Limb (tissue), 2 donors: Measurements from ENCODE around the gene PSAPL1.

Source experiments
- DNase-seq, 2 donors: peaks; one replicate each; pipeline ENCODE4 v3.0.0-alpha.2; 2016; ENCODE audit errors: extremely low spot score in 2 of 2

Gene PSAPL1

DNA sequence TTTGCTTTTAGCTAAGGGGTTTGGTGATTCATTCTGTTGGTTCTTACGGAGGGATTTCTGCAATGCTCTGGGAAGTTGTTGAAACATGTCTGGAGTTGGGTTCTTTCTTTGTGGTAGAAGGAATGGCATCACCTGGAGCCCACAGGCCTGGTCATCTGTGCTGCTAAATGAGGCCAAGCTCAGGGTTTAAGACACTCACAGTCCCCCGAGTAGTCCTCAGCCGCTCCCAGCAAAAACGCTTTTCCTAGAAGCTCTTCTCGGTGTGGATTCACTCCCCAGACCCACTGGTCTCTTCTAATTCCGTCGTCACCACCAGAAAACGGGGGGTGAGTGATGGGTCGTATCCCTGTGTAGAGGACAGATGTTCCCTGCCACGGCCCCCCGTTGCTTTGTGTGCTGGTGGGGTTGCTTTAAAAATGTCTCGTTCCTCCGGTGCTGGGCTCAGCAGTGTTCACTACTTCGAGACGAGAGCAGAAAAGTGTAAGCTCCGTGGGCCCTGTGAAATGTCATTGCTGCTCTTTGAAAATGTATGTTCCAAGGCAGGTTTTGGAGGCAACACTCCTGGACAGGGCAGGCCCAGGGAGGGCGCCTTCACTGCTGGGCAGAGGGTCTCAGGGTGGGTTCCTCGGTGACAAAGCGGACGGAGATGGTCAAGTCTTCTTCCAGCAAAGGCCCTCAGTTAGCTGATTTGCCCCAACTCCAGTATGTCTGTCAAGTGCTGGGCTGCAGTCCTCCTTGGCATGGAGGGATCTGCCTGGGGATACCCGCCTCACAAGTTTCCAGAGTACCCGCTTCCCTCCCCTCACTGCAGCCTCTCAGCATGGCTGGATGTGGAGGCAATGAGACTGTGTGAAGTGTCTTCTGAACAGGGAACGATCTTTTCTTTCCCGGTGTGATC is 37.3 kb downstream of the PSAPL1 start:
- peak in 1 of 2 donors; percentile 31 for DNase-seq

DNA sequence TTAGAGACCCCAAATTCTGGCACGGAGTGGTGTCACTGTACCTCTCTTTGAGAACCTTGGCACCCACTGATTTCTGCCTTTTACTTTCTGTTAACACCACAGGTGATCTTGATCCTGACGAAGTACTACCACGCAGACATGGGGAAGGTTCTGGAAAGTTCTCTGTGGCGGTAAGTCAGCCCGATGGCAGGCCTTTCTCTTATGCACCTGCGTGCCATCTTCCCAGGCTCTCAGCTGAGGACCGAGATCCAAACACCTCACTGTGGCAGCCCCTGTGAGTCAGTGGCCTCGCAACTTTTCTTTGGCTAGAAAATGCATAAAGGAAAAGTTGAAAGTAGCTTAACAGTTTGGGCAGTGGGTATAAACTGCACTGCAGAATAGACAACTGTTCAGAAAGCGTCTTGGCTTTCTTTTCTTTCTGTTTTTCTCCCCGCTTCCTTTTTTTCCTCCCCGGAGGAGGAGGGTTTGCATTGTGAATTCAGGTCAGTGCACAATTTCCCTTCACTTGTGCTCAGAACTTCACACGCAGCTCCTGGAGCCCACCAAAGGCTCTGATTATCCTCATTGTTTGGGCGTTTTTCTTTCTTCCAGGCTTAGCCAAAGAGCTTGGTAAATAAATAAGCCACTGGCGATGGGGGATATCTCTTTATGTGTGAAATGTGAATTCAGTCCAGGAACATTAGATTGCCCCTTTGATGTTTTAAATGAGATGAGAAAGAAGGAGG is 38.4 kb downstream of the PSAPL1 start:
- DNase-seq: no peak

GRCh38 chr4:7395645-7396044 is 39.1 kb downstream of the PSAPL1 start:
- DNase-seq: peak in 1 of 2 donors; percentile 31

DNA sequence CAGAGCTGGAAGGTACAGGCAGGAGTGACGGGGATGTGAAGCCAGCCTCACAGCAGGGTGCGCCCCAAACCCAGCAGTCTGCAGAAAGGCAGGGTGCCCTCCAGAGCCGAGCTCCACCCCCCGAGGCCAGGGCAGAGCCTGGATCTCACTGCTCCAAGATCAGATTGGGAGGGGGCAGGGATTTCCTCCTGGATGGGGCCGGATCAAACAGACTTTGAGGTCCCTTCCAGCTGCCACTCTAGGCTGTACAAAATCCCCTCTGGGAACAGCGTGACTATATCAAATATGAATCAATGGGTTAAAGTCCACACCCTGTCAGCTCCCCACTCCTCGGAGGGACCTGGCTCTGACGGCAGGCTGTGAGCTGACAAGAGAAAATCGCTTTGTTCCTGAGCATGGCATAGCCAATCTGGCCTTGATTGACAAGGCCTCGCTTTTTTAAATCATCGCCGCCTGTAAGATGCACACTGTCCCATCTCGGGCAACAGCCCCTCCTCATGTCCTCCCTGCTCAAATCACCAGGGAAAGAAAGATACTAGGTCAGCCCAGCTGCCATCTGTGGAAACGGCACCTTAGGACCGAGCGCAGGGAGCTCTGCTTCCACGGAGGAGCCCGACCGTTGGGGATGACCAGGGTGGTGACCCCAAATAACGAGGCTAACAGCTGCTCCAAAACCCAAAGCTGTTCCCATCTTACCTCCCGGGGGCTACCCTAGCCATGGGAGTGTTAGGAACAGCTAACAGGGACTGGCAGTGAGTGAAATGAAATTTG is 39.9 kb downstream of the PSAPL1 start:
- peak in 1 of 2 donors; percentile 32 for DNase-seq

GRCh38 chr4:7393601-7394575 is 40.8 kb downstream of the PSAPL1 start:
- peak in 1 of 2 donors; percentile 34 for DNase-seq

GRCh38 chr4:7392438-7393421 is 42.0 kb downstream of the PSAPL1 start:
- peak; percentile 38 to 61 for DNase-seq

DNA sequence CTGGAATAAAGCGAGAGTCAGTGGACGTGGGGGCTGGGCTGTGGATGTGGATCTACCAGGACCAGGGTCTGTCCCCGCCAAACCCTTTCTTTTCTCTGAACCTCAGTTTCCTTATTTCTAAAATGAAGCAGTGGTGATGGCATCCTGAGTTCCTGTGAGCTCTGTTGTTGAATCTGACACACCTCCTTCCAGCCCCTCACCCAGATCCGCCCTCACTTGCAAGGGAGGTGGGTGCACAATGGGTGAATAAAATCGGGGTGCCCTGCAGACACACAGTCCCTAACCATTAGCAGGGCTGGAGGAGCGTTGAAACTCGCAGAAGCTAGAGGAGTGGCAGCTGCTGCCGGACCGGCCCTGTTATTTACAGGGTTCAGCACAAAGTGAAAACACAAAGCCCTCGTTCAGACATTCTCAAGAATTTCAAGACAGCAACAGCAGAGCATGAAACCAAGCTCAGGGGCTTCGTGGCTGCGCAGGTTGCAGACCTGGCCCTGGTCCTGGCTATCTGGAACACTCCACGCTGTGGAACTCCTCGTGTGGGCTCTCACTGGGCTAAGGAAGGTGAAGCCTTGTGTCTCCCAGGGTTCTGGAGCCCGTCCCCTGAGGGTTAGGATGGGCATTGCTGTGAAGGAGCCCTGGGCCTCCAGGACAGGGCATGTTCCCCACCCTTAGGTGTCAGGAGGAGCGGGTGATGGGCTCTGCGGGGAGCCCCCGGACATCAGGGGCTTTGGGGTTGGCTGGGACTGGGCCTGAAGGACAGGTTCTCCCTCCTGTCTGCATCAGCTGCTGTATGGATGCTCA is 42.9 kb downstream of the PSAPL1 start:
- peak in 1 of 2 donors; percentile 26 for DNase-seq

DNA sequence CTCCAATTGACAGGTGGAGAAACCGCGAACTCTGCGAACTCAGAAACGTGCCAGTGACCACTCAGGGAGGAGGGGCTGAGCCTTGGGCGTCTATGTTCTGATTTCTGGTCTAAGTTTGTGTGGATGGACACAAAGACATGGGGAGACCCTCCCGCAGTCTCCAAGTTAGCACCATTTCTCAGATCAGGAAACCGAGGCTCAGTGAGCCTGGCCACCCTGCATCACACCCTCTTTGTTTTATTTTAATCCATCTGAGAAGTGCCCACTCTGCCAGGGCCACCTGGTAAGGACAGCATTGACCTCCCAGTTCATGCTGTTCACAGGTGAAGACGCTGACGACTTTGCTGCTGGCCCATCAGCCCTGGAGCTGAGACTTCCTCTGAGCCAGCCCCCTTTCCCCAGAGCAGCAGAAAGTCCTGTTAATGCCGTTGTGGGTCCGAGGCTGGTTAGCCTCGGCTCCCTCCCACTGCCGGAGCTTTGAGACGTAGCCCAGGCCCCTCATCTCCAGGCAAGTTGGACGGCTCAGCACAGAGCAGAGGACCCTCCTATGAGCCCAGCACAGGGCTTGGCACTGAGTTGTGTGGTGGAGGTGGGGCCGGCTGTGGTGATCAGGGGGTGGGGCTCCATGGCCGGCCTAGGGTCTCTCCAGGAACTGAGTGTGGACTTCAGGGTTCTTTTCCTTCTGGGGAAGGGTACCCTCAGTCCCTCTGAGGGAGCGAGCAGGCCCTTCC is 43.7 kb downstream of the PSAPL1 start:
- DNase-seq: no peak

GRCh38 chr4:7390336-7390735 is 44.4 kb downstream of the PSAPL1 start:
- no peak for DNase-seq

DNA sequence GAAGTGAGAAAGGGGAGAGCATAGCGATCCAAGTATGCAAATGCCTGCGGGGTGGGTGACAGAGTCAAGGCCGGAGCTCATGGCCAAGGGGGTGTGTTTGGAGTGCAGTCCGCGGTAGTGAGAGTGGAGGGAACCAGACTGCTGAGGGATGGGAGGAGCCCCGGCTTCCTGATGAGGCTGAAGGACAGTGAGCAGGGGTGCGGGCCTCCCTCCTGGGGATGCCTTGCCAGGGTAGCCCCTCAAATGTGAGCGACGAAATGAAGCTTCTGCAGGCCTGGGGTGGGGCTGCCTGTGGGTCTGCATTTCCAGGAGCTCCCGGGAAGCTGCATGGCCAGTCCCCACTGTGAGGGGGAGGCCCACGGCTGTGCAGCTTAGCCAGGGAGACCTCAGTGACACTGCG is 45.0 kb downstream of the PSAPL1 start:
- peak in 1 of 2 donors; percentile 18 for DNase-seq

GRCh38 chr4:7389101-7389701 is 45.5 kb downstream of the PSAPL1 start:
- peak in 1 of 2 donors; percentile 21 for DNase-seq

GRCh38 chr4:7388627-7389026 is 46.1 kb downstream of the PSAPL1 start:
- no peak for DNase-seq

- DNase-seq: no peak
Observed at GRCh38 chr4:7387925-7388324, 46.8 kb downstream of the PSAPL1 start.

DNA sequence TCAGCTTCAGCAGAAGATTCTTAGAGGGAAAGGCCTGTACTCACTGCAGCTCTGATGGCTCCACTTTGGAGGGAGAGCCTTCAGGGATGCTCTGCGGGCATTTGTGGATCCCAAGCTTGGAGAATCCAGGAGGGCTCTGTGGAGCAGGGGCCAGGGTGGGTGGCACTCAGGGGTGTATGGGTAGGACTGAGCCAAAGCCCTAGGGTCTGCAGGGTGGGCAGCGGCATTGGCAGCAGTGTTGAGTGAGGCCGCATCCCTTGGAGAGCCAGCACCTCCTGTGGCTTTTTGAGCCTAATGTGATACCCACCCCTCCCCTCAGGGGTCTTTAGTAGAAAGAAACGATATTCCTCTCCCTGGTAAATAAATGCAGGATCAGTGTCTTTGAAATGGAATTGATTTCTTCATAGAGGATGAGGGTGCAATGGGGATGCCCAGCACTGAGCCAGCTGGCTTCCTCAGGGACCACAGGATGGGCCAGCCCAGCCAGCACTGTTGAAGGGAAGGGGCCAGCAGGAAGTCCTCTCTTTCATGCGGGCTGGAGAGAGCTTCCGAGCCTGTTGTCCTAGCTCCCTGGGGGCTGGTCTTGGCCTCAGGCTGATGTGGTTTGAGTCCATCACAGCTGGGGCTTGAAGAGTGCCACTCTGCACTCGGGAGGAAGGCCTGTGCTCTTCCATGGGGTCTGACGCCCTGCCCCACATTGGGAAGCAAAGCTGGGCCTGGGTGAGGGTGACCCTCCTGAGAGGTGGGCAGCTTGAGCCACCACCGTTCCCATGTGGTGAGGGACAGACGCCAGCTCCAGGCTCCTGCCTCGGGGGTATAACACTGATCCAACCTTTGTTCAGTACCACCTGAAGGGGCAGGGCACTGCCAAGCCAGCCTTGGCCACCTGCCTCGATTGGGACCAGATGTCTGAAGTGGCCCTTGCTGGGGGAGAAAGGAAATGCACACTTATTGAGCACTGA is 49.5 kb downstream of the PSAPL1 start:
- peak in 1 of 2 donors; percentile 20 for DNase-seq

GRCh38 chr4:7384003-7384928 is 50.5 kb downstream of the PSAPL1 start:
- peak in 1 of 2 donors; percentile 20 for DNase-seq
